ENCODE data around the gene FBXO40. TPM values are rescaled to one million over a fixed set of nuclear protein-coding genes. Genes with fewer than 3 reads are reported as not detected.

The FBXO40 gene
- not detected in 2 replicates for total RNA-seq

GRCh38 chr3:121592856-121593702 is at the start of gene FBXO40:
TSS of gene FBXO40 (plus strand) at chr3:121593379. CDS start at chr3:121620576, 27,197 bp downstream.

GRCh38 chr3:121545574-121546455 is 47.4 kb upstream of the FBXO40 start, which contains the start of gene POLQ:
TSS of gene POLQ (minus strand) at chr3:121545988. CDS start at chr3:121545877, 111 bp downstream.

GRCh38 chr3:121567649-121568048 is 25.5 kb upstream of the FBXO40 start, which contains the start of gene ARGFX:
TSS of gene ARGFX (plus strand) at chr3:121567949. CDS start at chr3:121570714, 2,765 bp downstream.

GRCh38 chr3:121660356-121661171 is 67.4 kb downstream of the FBXO40 start, which contains the start of gene HCLS1:
TSS of gene HCLS1 (minus strand) at chr3:121660903. CDS start at chr3:121658347, 2,556 bp downstream.

Other genes starting within 250 kb of the FBXO40 start
- 1.3 and 2.6 TPM in 2 replicates for gene POLQ, start 47.4 kb upstream of the FBXO40 start, total RNA-seq
- not detected in 2 replicates for gene ARGFX, start 25.4 kb upstream of the FBXO40 start, total RNA-seq
- 0.76 and 2.2 TPM in 2 replicates for gene HCLS1, start 67.5 kb downstream of the FBXO40 start, total RNA-seq
- gene GOLGB1, start 156.4 kb downstream of the FBXO40 start, total RNA-seq, result 52.6 and 66.0 TPM in 2 replicates
- gene IQCB1, start 241.7 kb downstream of the FBXO40 start, total RNA-seq, result 8.4 and 9.4 TPM in 2 replicates
- gene EAF2, start 241.8 kb downstream of the FBXO40 start, total RNA-seq, result 1.7 and 1.9 TPM in 2 replicates